ENCODE measurements around the gene GRIP1.

GRIP1 gene

DNA sequence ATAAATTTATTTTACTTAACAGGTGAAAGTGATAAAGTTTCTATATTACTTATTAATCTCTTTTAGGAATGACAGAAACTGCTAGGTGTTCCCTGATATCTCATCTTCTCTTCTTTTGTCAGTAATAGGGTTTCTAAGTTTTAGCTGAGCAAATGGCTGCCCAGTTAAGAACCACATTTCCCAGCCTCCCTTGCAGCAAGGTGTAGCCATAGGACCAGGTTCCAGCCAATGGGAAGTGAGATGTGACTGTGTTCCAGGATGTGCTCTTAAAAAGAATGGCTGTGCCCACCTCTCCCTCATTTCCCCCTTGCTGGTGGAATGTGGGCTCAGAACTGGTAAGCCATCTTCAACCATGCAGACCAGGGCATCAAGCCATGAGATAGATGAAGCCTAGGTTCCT lies 210.9 kb downstream of the GRIP1 start:
- TF ChIP-seq, protein P1, sequence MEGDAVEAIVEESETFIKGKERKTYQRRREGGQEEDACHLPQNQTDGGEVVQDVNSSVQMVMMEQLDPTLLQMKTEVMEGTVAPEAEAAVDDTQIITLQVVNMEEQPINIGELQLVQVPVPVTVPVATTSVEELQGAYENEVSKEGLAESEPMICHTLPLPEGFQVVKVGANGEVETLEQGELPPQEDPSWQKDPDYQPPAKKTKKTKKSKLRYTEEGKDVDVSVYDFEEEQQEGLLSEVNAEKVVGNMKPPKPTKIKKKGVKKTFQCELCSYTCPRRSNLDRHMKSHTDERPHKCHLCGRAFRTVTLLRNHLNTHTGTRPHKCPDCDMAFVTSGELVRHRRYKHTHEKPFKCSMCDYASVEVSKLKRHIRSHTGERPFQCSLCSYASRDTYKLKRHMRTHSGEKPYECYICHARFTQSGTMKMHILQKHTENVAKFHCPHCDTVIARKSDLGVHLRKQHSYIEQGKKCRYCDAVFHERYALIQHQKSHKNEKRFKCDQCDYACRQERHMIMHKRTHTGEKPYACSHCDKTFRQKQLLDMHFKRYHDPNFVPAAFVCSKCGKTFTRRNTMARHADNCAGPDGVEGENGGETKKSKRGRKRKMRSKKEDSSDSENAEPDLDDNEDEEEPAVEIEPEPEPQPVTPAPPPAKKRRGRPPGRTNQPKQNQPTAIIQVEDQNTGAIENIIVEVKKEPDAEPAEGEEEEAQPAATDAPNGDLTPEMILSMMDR (IDR thresholded peaks at IDR 0.05; ENCODE audit: control extremely low read depth, extremely low read depth, low read depth, missing control alignments) = no peak
- no peak for DNase-seq (ENCODE audit: extremely low spot score)
- POLR2A ChIA-PET = no interaction called here
- CTCF ChIA-PET = interaction anchor here (2.8 kb wide), 1 partner anchor 19 kb away, joined by 10 read pairs; no protein-coding TSS in a partner anchor

DNA sequence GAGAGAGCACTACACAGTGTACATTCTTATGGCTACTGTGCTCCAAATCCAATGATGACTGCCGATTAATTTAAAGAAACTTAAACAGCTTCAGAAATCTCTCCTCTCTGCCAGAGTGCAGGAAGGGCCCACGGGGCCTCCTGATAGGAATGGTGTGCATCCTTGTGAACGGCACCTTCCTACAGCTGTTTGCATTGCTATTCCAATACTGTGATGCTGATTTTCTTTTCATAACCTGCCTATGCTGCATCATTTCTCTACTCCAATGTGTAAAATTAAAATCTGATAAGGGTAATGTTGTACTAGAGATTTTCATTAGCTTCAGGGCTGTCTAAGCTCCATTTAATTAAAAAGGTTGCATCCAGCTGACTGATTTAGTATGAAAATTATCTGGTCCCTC lies 217.5 kb downstream of the GRIP1 start:
- no peak for DNase-seq (ENCODE audit: extremely low spot score)
- ChIA-PET POLR2A (interaction anchor here (0.5 kb wide), 1 partner anchor 92 kb away, joined by 3 read pairs; no protein-coding TSS in a partner anchor), CTCF (no interaction called here)
- TF ChIP-seq, protein P1 (IDR thresholded peaks at IDR 0.05; ENCODE audit: control extremely low read depth, extremely low read depth, low read depth, missing control alignments) = no peak

- ChIA-PET CTCF (no interaction called here), POLR2A (interaction anchor here (0.6 kb wide), 1 partner anchor 158 kb away, joined by 5 read pairs; the partner anchor contains the start of gene HELB)
- TF ChIP-seq, protein P1 (IDR thresholded peaks at IDR 0.05; ENCODE audit: control extremely low read depth, extremely low read depth, low read depth, missing control alignments) = no peak
- DNase-seq (ENCODE audit: extremely low spot score) = no peak
These were observed 218.9 kb downstream of the GRIP1 start for GRCh38 chr12:66459944-66460482.

GRCh38 chr12:66456612-66457011 lies 222.3 kb downstream of the GRIP1 start:
- no peak for DNase-seq (ENCODE audit: extremely low spot score)
- CTCF ChIA-PET = interaction anchor here (3.9 kb wide), 1 partner anchor 14 kb away, joined by 12 read pairs; no protein-coding TSS in a partner anchor
- POLR2A ChIA-PET = no interaction called here
- TF ChIP-seq, protein P1 (IDR thresholded peaks at IDR 0.05; ENCODE audit: control extremely low read depth, extremely low read depth, low read depth, missing control alignments) = no peak

DNA sequence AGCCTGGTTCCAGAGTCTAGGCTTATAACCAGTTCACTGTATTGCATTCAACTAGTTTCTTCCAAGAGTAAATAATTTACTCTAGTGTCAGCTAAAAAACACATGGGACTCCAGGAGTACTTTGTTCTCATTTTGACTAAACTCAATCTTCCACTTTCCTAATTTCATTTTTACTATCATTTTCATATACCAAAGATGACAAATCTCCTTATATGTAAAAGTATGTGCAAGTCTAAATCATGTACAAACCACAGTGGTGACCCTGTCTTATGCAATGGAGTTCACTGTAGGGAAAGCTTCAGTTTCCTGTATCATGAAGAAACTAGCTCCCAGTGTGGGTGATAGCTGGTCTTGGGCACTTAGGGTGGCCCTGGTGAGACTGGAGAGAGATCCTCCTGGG lies 225.0 kb downstream of the GRIP1 start:
- no peak for DNase-seq (ENCODE audit: extremely low spot score)
- CTCF ChIA-PET = interaction anchor here (1.5 to 3.9 kb wide), 2 partner anchors 11 to 12 kb away, joined by 4 to 12 read pairs; no protein-coding TSS in a partner anchor
- TF ChIP-seq, protein P1 (IDR thresholded peaks at IDR 0.05; ENCODE audit: control extremely low read depth, extremely low read depth, low read depth, missing control alignments) = no peak
- POLR2A ChIA-PET = no interaction called here

DNA sequence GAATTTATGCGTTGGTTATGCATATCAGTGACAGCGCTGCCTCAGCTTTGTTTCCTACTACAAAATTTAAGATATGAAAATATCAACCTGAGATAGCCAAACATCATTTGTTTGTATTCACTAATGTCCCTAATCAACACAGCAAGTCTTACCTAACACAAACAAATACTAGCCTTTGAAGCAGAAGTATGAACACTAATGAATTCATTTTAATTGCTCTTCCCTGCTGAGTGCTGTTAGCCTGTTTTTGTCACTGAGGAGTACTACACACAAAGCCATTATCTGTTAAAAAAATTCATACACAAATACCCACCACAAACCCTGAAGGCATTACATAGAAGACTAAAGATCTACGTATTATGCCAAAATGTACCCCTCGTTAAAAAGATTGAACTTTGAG lies 225.8 kb downstream of the GRIP1 start:
- CTCF ChIA-PET = interaction anchor here (3.9 kb wide), 1 partner anchor 11 kb away, joined by 12 read pairs; no protein-coding TSS in a partner anchor
- no peak for DNase-seq (ENCODE audit: extremely low spot score)
- POLR2A ChIA-PET = no interaction called here
- TF ChIP-seq, protein P1 (IDR thresholded peaks at IDR 0.05; ENCODE audit: control extremely low read depth, extremely low read depth, low read depth, missing control alignments) = no peak
